ENCODE measurements around the gene SOX5.

- no peak for TF ChIP-seq POLR2AphosphoS5 (IDR thresholded peaks at IDR 0.05)
- no peak for TF ChIP-seq CTCF (IDR thresholded peaks at IDR 0.05)
Measured at GRCh38 chr12:23684121-23684520, 265.3 kb downstream of the SOX5 start.

All from sigmoid colon (tissue), 4 donors.